SKM-1 treated with dmso at 0.1 percent for 144 hours (cell line): ENCODE results near the gene ALOX5.
A peak's percentile ranks its signal among the peaks of the same experiment; 100 is the strongest.
"Not testable (repeated sequence)": the region's sequence is repeated elsewhere in the genome, so short reads cannot be mapped to it uniquely, and the experiment has no call there.

Source experiments
- DNase-seq: peaks from one replicate; lab custom pipeline; 2025; ENCODE audit not compliant: unreplicated experiment; lab: John Stamatoyannopoulos, UW

ALOX5 gene

DNA sequence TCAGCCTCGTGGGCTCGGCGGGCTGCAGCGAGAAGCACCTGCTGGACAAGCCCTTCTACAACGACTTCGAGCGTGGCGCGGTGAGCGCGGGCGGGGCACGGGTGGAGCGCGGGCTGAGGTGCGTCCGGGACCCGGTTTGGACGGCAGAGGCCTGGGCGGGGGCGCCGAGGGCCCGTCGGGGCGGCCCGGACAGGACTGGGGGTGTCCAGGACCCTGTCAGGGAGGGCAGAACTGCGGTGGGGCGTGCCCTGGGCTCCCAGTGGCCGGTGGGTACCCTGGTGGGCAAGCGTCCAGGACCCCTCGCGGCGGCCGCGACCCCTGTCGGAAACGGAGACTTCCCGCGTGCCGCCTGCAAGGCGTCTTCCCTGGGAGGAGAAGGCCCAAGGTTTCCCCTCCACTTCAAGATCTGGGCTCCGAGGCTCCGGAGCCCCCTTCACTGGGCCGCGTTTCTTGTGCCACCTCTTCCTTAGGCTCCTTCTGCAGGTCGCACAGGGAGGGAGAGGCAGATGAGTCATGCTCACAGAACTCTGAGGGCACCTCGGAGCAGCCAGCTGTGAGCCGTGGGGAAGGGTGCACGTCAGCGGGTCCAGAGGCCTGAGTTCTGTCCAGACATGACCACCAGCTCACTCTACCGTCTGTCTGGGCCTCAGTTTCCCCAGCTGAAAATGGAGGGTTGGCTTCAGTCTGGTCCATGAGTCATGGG lies 485 bp downstream of the ALOX5 start:
- no peak for DNase-seq

DNA sequence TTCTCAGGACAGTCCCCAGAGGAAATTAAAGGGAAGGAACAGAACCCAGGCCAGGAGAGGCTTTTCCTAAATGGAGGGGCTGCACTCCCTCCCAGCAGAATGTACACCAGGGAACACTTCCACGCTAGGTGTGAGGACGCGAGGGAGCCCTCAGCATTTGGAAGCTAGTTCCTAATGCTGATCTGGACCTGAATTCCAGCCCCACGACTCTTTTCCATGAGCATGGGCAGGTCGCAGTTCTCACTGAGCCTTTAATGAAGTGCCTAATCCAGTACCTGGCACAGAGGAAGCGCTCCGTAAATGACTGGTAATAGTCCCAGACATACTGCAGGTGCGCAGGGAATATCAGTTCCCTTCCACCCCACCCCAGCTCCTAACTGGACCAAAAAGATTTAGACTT lies 1.1 kb downstream of the ALOX5 start:
- DNase-seq: no peak

DNA sequence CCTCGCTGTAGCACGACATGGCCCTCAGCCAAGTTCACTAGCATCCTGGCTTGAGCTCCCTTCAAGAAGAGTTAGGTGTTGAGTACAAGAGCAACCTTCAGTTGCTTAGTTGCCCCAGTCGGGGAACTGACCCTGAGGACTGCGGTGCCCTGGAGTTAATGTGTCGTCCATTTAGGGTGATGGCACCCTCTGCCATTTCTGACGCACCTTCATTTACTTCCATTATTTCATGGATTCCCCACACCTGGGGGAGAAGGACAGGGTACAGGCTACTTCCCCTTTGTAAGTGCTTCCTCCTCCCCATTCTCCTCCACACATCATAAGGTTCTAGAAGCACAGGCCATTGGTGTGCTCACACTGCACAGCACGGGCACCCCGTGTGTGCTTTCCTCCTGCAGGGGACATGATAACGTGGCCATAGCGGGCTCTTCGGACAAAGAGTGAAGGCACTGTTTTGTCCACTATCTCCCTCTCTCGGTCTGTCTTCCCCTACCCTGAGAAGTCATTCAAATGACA lies 1.8 kb downstream of the ALOX5 start:
- DNase-seq: peak; percentile 80

DNA sequence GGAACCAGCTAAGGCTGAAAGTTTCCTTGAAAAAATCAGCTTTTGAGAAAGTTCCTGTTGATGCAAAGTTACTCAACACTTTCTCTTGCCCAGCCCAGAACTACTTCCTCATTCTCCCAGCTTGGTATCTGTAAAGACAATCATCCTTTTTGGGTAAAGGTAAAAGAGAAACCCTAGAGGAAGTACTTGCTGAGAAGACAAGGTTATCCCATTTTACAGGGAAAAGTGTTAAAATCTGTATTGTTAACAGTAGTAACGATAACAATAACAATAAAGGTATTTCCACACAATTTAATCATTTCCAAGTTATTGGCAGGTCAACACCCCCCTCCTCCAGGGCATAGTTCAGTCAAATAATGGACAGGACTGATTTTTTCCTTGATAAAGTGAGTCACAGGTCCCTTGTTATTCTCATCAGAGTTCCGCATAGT lies 2.4 kb downstream of the ALOX5 start:
- DNase-seq: peak; percentile 87

DNA sequence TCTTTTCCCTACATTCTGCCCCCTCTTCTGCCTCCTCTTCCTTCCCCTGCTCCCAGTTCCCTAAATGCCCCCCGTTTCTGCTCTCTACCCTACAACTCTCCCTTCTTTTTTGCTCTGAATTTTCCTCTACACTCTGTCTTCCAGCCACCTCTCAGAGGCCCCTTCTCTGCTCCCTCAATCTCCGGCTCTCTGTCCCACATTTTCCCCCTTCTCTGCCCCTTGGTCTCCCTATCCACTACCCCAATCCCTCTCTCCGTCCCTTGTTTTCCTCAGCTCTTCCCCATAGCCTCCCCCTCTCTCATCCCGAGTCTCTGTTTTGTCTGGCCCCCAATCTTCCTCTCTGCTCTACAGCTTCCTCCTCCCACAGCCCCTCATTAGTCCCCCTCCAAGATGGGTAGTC lies 3.3 kb downstream of the ALOX5 start:
- no peak for DNase-seq

DNA sequence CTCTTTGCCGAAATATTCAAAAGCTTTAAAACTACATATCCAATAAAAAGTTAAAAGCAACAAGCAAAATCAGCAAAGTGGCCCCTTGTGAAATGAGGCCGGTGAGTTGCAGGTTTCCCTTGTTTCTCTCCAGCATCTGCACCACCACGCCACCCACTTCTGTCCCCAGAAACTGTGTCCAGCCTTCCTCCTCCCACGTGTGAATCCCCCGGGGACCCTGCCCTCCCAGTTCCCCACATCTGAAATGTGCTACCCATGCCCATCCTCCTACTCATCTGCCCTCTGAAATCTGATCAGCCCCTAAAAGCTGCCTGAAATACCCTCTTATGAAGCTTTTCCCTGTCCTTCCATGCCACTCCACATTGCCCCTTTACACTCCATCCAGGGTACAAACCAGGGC lies 3.8 kb downstream of the ALOX5 start:
- DNase-seq: no peak

DNA sequence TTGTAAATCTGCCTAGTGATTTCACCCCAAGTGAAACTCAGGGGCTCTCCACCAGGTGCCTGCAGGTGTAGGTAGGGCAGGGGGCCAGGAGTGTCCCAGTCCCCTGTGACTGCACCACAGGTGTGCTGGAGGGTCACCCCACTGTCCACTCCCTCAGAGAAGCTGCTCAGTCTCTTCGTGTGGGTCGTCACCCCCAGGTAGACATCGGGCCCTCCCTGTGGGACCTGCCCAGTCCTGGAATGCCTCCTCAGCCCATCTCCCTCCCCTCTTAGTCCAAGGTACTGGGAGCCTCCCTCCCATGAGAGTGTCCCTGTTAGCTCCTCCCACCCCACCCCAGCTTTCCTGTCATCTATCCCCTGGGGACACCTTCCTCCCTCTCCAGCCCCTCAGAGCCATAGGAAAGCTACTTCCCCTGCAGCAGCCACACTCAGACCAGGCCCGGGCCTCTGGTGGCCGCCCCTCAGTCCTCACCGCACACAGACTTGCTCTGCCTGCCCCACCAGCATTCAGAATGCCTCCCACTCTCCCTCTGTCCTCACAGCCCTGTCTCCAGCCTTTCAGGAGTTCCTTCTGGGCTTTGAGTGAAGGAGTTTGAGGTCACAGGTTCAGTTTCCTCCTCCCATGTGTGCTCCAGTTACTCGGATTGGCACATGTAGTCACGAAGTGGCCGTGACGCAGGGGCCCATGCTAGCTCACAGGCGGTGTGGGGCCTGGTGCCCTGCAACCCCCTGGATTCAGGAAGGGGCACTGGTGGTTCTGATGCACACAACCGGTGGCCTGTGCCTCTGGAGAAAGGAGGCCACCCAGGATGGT lies 5.1 kb downstream of the ALOX5 start:
- DNase-seq: peak; percentile 50

DNA sequence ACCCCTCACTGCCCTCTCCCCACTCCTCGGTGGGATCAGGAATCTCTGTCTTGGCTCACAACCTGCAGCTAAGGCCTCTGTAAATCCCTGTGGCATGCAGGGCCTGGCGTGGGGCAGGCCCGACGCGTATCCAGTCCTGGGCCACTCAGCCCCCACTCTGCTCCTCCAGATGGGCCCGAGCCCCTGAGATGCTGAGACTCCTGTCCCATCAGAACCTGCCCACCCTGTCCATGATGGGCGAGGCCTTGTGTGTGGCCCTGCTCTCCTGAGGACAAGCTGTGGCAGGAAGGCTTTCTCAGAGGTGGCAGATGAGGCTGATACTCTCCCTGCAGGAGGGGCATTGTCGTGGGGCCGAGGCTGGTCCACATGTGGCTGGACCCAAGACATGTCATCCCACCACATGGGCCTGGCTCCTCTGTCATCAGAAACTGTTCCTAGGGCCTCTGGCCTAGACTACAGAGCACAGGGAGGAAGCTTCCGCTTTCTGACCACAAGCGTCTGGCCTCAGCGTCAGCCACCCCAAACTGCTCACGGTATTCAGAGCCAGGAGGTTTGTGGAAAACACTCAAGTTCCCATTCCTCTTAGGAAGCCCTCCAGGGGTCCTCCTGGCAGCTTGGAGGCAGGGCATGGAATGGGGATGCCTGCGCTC lies 6.0 kb downstream of the ALOX5 start:
- peak; percentile 90 for DNase-seq

DNA sequence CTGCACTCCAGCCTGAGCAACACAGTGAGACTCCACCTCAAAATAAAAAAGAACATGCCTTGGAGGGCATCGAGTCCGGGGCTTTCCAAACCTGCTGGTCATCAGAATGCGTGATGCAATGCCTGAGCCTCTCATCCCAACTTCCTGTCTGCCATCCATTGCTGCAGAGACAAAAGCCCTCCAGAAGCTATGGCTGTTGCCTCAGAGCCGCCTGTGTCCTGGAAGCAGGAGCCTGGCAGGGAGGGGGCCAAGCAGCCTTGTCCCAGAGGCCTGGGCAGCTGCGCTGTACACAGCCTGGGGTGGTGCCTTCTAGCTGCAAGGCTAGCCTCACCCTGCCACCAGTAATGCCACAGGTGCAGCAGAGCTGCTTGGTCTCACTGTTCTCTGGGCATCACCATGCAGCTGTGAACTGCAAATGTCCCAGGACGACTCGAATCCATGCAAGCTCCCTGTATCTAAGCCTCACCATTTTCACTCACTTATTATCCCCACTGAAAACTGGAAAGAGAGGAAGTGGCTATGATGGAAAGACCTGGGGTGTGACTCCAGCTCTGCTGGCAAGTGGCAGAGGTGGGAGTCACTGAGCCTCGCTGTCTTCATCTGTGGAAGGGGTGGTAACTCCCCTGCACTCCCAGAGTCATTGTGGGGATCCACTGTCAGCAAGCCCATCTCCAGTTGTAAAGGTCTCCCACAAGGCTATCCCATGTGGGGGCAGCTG lies 7.0 kb downstream of the ALOX5 start:
- DNase-seq: no peak

DNA sequence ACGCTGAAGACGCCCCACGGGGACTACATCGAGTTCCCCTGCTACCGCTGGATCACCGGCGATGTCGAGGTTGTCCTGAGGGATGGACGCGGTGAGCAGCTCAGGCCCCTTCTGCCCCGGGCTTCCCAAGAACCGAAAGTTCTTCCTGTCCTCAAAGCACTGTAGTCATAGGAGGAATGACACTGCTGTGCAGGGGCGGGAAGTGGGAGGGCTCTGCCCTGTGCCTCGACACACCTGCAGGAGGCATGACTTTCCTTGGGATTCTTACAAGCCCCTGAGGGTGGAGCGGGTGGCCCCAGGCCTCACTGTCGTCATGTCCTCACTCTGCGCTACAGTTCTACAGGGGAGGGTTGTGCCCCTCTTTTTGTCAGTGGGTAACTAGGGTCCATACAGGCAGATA lies 8.6 kb downstream of the ALOX5 start:
- DNase-seq: no peak

DNA sequence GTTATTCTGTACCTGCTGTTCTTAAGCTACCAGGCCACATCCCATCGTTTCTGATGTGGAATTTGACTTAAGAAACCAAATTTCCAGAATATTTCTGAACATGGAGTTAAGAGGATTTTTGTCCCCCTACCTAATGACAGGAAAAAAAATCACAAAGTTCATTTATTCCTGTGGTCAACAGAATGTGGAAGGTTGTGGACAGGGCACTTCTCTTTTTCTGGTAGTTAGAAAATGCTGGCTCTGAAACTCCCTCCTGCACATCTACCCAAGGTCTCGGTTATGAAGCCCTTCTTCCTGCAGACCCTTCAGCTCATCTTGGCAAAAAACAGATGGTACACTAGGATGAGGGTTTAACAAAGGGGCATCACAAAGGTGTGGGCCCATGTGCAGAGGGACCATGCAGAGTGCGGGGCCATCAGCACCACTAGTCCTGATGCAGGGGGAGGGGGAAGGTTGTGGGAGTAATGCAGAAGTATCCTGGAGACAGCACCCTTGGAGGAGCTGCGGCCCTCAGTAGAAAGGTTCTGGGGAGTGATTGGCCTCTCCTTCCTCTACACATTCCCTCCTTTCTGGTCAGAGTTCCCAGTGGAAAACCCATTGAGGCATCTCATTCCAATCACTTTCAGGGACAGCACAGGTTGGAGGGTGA lies 9.8 kb downstream of the ALOX5 start:
- DNase-seq: peak; percentile 5

DNA sequence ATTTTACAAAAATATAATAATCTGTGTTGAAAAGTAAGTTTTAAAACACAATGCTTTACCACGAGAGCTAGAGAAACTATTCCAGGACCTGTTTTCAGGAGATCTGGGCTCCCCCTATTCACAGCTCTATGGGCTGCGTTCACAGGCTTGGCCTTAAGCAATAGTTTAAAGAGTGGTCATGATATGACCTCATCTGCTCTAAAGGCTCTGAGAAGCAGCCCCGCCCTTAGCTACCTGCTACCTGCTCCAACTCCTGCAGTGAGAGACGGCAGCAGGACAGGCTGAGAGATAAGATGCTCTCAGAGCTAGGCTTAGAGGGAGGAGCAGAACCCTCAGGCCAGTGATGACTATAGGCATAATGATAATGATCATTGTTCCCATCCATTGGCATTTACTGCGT lies 12.6 kb downstream of the ALOX5 start:
- no peak for DNase-seq

DNA sequence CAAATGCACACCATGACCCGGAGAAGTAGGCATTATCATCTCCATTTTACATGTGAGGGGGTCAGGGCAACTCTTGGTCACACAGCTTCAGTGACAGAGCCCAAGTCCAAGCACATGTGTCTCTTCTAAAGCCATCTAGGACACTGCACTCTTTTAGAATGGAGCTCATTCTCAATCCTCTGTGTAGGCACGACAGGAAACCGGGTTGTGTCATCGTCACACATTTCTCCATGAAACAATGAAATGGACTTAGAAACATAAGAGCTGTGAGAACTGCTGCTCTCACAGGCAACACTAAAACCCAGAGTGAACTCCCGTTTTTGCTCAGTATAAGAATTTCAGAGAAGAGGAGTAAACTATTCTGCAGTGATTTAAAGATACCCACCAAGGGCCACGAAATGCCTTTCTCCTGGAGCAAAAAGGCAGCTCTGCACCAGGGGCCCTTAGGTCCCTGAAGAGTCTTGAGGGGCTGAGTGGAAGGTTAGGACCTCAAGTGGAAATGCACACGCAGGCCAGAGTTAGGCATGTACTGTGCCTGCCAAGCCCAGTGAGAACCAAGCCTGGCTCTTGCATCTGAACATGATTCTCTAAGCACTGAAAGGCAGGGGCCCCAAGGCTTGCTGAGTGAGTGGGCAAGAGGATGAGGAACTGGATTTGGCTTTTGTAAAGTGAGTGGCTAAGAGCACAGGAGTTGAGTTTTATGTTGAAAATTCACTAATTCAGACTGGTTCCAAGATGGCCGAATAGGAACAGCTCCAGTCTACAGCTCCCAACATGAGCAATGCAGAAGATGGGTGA lies 13.3 kb downstream of the ALOX5 start:
- no peak for DNase-seq

DNA sequence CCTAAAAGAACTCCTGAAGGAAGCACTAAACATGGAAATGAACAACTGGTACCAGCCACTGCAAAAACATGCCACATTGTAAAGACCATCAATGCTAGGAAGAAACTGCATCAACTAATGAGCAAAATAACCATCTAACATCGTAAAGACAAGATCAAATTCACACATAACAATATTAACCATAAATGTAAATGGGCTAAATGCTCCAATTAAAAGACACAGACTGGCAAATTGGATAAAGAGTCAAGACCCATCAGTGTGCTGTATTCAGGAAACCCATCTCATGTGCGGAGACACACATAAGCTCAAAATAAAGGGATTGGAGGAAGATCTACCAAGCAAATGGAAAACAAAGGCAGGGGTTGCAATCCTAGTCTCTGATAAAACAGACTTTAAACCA lies 15.7 kb downstream of the ALOX5 start:
- not testable (repeated sequence) for DNase-seq

DNA sequence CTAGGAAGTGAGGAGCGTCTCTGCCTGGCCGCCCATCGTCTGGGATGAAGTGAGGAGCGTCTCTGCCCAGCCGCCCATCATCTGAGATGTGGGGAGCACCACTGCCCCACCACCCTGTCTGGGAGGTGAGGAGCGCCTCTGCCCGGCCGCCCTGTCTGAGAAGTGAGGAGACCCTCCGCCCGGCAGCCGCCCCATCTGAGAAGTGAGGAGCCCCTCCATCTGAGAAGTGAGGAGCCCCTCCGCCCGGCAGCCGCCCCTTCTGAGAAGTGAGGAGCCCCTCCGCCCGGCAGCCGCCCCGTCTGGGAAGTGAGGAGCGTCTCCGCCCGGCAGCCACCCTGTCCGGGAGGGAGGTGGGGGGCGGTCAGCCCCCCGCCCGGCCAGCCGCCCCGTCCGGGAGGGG lies 17.6 kb downstream of the ALOX5 start:
- DNase-seq: not testable (repeated sequence)

DNA sequence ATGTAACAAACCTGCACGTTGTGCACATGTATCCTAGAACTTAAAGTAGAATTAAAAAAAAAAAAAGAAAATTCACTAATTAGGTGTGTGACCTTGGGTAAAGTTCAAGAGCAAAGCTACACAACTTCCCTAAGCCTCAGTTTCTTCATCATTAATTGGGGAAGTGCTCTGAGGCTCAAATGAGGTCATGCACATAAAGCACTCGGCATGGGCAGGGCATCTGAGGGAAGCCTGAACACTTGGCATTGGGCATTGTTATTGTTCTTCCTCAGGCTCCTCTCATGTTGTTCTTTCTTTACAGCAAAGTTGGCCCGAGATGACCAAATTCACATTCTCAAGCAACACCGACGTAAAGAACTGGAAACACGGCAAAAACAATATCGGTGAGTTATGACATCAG lies 21.5 kb downstream of the ALOX5 start:
- peak; percentile 9 for DNase-seq

DNA sequence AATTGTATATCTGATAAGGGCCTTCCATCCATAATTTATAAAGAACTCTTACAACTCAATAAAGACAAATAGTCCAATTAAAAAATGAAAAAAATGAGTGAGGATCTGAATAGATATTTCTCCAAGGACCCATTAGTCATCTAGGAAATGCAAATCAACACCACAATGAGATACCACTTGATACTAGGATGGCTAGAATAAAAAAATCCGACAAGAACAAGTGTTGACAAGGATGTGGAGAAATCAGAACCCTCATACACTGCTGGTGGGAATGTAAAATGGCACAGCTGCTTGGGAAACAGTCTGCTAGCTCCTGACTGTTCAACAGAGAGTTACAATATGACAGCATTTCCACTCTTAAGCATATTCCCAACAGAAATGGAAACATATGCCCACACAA lies 24.6 kb downstream of the ALOX5 start:
- DNase-seq: no peak

DNA sequence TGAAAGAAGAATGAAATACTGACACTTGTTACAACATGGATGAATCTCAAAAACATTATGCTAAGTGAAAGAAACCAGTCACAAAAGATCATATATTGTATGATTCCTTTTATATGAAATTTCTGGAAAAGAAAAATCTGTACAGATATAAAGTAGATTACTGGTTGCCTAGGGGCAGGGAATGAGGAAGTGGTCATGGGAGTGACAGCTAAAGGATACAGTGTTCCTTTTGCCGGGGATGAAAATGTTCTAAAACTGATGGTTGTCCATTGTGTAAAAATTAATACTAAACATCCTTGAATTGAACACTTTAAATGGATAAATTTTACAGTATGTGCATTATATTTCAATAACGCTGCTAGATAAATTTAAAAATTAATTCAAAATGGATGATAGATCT lies 25.1 kb downstream of the ALOX5 start:
- no peak for DNase-seq

DNA sequence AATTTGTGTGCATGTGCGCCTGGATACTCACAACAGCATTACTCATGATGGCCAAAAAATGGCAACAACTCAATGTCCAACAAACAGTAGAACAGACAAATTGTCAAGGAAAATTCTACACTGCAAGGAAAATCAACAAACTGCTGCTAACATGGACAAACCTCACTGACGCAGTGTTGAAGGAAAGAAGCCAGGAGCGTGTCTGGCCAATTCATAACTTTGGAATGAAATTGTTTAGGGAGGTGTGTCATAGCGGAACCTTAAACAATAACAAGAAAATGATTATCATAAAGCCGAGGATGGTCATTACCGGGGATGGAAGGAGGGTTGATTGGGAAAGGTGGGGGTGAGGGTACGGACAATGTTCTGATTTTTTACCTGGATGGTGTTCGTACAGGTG lies 29.1 kb downstream of the ALOX5 start:
- no peak for DNase-seq
